Upper lobe of right lung (tissue), 1 donor: ENCODE data around the gene AGT. TPM values are rescaled to one million over a fixed set of nuclear protein-coding genes. Genes with fewer than 3 reads are reported as not detected.

Experiments
- ATAC-seq: fragments of 200-7000 bp; cut with Tn5 transposase; one replicate; pipeline ENCODE4 v1.9.1; 2020; ENCODE audit warnings: mild to moderate bottlenecking, moderate library complexity
- DNase-seq: peaks from one replicate; pipeline ENCODE4 v3.0.0-alpha.2; 2020
- H3K27ac ChIP-seq: fragments of 200-600 bp; one replicate; pipeline ENCODE4 v1.8.0; 2022
- H3K27me3 ChIP-seq: fragments of 200-600 bp; one replicate; pipeline ENCODE4 v1.8.0; 2022; ENCODE audit warnings: mild to moderate bottlenecking
- H3K36me3 ChIP-seq: fragments of 200-600 bp; one replicate; pipeline ENCODE4 v1.8.0; 2022
- H3K4me1 ChIP-seq: fragments of 200-600 bp; one replicate; pipeline ENCODE4 v1.8.0; 2022
- H3K4me3 ChIP-seq: fragments of 200-600 bp; one replicate; pipeline ENCODE4 v1.8.0; 2022; ENCODE audit warnings: mild to moderate bottlenecking
- H3K9me3 ChIP-seq: fragments of 200-600 bp; one replicate; pipeline ENCODE4 v1.8.0; 2022
- intact Hi-C: fragments of 100-400 bp; cut with DNase I; formaldehyde crosslinking; loops from one replicate; pipeline ENCODE4 v1.11.0; 2022
- total RNA-seq: library from RNA; stranded (reverse); fragmentation: NEBNext Ultra II Directional; extraction: Animal tissue kit (Norgen Biotek cat#: 25700); gene quantifications from one replicate; pipeline ENCODE4 v1.2.1, GENCODE V29; 2021
- TF ChIP-seq, protein P1 (sequence below): fragments of 200-600 bp; IDR thresholded peaks from one replicate; pipeline ENCODE4 v1.8.0; 2022; ENCODE audit warnings: antibody characterized with exemption
- donor health status: DM: no; HTN: yes; CAD: no; lungs with severe emphysema.

The AGT gene
- total RNA-seq, 1 donor from 2014 or later: 1.8 TPM

DNA sequence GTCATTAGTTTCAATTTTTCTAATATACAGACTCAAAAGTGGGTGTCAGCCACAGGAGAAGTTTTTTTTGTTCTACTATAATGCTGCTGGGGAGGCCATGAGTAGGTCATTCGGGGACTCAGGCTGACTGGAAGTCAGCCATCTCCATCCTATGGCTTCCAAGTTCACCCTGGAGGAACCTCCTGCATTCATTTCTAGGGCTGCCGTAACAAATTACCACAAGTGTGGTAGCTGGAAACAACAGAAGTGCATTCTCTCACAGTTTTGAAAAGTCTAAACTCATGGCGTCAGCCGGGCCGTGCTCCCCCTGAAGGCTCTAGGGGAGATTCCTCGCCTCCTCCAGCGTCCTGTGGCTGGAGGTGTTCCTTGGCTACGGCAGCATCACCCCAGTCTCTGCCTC is 17.7 kb downstream of the AGT start:
- Histone ChIP-seq H3K27ac (no peak overlapping the region), H3K36me3 (peaks cover 26% of the 10 kb centered on the region), H3K4me3 (no peak overlapping the region), H3K4me1 (no peaks in the 10 kb centered on the region), H3K27me3 (no peaks in the 10 kb centered on the region), H3K9me3 (no peaks in the 10 kb centered on the region)
- no peak for DNase-seq
- no peak for ATAC-seq
- TF ChIP-seq, protein P1, sequence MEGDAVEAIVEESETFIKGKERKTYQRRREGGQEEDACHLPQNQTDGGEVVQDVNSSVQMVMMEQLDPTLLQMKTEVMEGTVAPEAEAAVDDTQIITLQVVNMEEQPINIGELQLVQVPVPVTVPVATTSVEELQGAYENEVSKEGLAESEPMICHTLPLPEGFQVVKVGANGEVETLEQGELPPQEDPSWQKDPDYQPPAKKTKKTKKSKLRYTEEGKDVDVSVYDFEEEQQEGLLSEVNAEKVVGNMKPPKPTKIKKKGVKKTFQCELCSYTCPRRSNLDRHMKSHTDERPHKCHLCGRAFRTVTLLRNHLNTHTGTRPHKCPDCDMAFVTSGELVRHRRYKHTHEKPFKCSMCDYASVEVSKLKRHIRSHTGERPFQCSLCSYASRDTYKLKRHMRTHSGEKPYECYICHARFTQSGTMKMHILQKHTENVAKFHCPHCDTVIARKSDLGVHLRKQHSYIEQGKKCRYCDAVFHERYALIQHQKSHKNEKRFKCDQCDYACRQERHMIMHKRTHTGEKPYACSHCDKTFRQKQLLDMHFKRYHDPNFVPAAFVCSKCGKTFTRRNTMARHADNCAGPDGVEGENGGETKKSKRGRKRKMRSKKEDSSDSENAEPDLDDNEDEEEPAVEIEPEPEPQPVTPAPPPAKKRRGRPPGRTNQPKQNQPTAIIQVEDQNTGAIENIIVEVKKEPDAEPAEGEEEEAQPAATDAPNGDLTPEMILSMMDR: no peak
- intact Hi-C loops: no loop called here

DNA sequence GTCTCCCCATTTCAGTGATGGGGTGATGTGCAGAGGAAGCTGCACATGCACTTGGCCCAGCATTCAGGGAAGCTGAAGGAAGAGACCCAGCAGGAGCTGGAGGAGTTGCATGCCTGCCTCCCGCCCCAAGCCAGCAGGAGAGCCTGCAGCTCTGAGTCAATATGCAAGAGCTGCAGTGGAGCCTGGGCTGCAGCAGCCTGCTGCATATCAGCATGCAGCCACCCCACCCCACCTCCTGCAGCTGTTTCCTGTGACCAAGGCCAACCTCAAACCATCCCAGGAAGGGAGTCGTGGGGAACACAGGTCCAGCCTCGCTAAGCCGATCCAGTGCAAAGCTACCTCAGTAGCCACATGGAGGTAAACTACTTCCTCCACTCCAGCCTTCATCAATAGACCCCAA is 18.9 kb downstream of the AGT start:
- no peaks in the 10 kb centered on the region for H3K9me3 ChIP-seq
- intact Hi-C loops: no loop called here
- H3K4me1 ChIP-seq: no peaks in the 10 kb centered on the region
- H3K4me3 ChIP-seq: no peak overlapping the region
- TF ChIP-seq, protein P1: no peak
- no peaks in the 10 kb centered on the region for H3K27me3 ChIP-seq
- no peak overlapping the region for H3K27ac ChIP-seq
- H3K36me3 ChIP-seq: peaks cover 38% of the 10 kb centered on the region
- DNase-seq: no peak
- peak; percentile 16 for ATAC-seq

DNA sequence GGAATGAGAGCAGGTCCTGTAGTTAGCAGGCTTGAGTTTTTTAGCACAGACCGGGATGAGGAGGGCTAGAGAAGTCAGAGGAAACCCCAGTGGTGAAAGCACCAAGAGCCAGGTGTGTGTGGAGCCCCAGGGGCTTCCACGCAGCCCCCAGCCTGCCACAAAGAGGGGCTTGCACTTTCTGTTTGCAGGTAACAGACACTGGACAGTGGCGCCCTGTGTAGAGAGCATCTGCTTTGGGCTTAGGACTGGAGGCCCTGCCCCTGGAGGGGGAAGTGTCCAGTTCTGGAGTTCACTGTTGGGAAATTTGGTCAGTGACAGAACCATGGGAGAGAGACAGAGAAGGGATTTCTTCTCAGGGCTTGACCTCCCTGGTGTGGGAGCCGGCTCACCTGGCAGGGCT is 19.5 kb downstream of the AGT start:
- no peak overlapping the region for H3K4me3 ChIP-seq
- TF ChIP-seq, protein P1: no peak
- DNase-seq (no peak), ATAC-seq (peak; percentile 8)
- H3K36me3 ChIP-seq: peaks cover 44% of the 10 kb centered on the region
- intact Hi-C loops: no loop called here
- no peaks in the 10 kb centered on the region for H3K27me3 ChIP-seq
- H3K9me3 ChIP-seq: no peaks in the 10 kb centered on the region
- no peak overlapping the region for H3K27ac ChIP-seq
- H3K4me1 ChIP-seq: no peaks in the 10 kb centered on the region

DNA sequence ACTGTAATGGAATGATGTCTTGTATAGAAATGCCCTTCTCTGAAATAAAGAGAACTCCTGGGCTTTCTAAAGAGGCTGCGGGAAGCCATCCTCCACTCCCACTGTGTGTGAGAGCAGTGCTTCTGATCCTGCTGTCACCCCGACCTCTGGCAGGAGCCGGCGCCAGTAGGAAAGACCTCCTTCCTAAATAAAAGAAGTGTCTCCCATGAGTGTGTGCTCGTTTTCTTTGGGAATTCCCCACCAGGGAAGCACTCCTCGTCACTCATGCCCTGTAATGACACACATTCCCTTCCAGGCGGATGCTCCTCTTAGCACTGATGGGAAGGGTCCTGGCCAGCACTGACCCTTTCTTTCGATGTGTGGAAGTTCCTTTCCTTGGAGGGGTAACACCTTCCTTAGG is 20.1 kb downstream of the AGT start:
- H3K36me3 ChIP-seq: peaks cover 50% of the 10 kb centered on the region
- H3K9me3 ChIP-seq: no peaks in the 10 kb centered on the region
- no peak overlapping the region for H3K4me3 ChIP-seq
- intact Hi-C loops: no loop called here
- ATAC-seq (no peak), DNase-seq (no peak)
- TF ChIP-seq, protein P1: no peak
- no peaks in the 10 kb centered on the region for H3K27me3 ChIP-seq
- no peaks in the 10 kb centered on the region for H3K4me1 ChIP-seq
- H3K27ac ChIP-seq: no peak overlapping the region

DNA sequence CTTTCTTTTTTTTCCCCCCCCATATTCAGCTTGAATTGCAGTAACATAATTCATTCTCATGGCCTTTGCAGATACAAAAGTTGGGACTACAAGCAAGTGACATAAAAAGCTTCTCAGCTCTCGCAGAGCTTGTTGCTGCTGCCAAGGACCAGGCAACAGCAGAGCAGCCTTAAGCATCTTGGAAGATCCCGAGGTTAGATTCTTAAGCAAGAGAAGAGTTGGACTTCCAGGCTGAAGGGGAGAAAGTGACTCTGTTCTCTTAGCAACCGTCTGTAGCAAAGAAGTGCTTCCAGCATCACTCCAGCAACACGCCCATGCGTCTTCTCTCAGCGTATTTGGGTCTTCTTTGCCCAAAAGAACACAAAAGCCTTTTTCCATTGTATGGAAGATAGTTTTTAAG is 20.7 kb downstream of the AGT start:
- DNase-seq: no peak
- TF ChIP-seq, protein P1: no peak
- no peak overlapping the region for H3K4me3 ChIP-seq
- H3K36me3 ChIP-seq: peaks cover 56% of the 10 kb centered on the region
- no peak overlapping the region for H3K27ac ChIP-seq
- H3K27me3 ChIP-seq: no peaks in the 10 kb centered on the region
- intact Hi-C loops: no loop called here
- H3K4me1 ChIP-seq: no peaks in the 10 kb centered on the region
- H3K9me3 ChIP-seq: no peaks in the 10 kb centered on the region
- ATAC-seq: no peak

DNA sequence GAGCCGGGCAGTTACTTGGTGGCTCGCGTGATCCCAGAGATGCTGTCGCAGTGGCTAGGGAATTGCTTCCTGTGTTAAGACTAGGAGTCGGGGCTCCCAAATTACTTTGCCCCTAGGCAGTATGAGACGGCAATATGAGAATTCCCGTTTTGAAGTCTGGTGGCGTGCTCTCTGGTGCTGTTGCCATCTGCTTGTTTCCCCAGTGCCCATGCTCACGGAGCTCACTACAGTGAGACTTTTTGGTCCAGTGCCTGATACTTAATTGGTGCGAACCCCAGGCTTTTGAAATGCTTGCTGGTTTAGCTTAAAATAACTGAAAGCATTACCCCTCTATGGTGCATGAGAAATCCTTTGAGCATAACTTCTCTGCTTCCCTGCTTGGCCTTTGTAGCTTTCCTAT is 22.3 kb downstream of the AGT start:
- no peak for ATAC-seq
- H3K27me3 ChIP-seq: no peaks in the 10 kb centered on the region
- no peak for DNase-seq
- no peak overlapping the region for H3K27ac ChIP-seq
- intact Hi-C loops: no loop called here
- no peaks in the 10 kb centered on the region for H3K4me1 ChIP-seq
- TF ChIP-seq, protein P1: no peak
- H3K36me3 ChIP-seq: peaks cover 72% of the 10 kb centered on the region
- H3K9me3 ChIP-seq: no peaks in the 10 kb centered on the region
- no peak overlapping the region for H3K4me3 ChIP-seq
